Ammon's horn (tissue), 1 donor: Measurements from ENCODE around the gene PPP6R1.

ENCODE experiments used
- DNase-seq: peaks from one replicate; pipeline ENCODE4 v3.0.0-alpha.2; 2016; ENCODE audit warnings: low spot score

The PPP6R1 gene

GRCh38 chr19:55258828-55259539 is at the start of gene PPP6R1:
Gene PPP6R1 (minus strand): TSS chr19:55259017. CDS start chr19:55247103, 11,914 bp downstream.
- DNase-seq, result peak; percentile 97

GRCh38 chr19:55308281-55308680 is 49.5 kb upstream of the PPP6R1 start:
- DNase-seq, result no peak

GRCh38 chr19:55306712-55307111 is 47.9 kb upstream of the PPP6R1 start:
- DNase-seq, result no peak

- no peak for DNase-seq
Measured at GRCh38 chr19:55305983-55306562, 47.3 kb upstream of the PPP6R1 start.

- peak; percentile 33 for DNase-seq
Measured at GRCh38 chr19:55305491-55305890, 46.7 kb upstream of the PPP6R1 start.

GRCh38 chr19:55304980-55305379 is 46.2 kb upstream of the PPP6R1 start:
- DNase-seq, result no peak

GRCh38 chr19:55304279-55304978 is 45.6 kb upstream of the PPP6R1 start:
- DNase-seq, result no peak

GRCh38 chr19:55303477-55303876 is 44.7 kb upstream of the PPP6R1 start:
- no peak for DNase-seq

- DNase-seq, result no peak
Measured at GRCh38 chr19:55302318-55302703, 43.5 kb upstream of the PPP6R1 start.

GRCh38 chr19:55301459-55302317 is 42.9 kb upstream of the PPP6R1 start:
- DNase-seq, result peak; percentile 88

GRCh38 chr19:55300886-55301458 is 42.2 kb upstream of the PPP6R1 start:
- DNase-seq, result peak; percentile 75

- DNase-seq, result no peak
Measured at GRCh38 chr19:55299991-55300390, 41.2 kb upstream of the PPP6R1 start.

GRCh38 chr19:55297267-55297666 is 38.5 kb upstream of the PPP6R1 start:
- no peak for DNase-seq

GRCh38 chr19:55289117-55289796 is 30.4 kb upstream of the PPP6R1 start:
- DNase-seq, result no peak

GRCh38 chr19:55287361-55288079 is 28.7 kb upstream of the PPP6R1 start:
- peak; percentile 93 for DNase-seq

- no peak for DNase-seq
Measured at GRCh38 chr19:55285229-55285890, 26.5 kb upstream of the PPP6R1 start.

- no peak for DNase-seq
Measured at GRCh38 chr19:55284405-55285058, 25.7 kb upstream of the PPP6R1 start.

GRCh38 chr19:55283548-55284377 is 24.9 kb upstream of the PPP6R1 start, which contains the start of gene BRSK1:
Gene BRSK1 (plus strand): TSS chr19:55283997. CDS start chr19:55284443, 446 bp downstream.
- DNase-seq, result peak; percentile 81
